K562 (cell line): Measurements from ENCODE around the gene ZDHHC8. TPM values are rescaled to one million over a fixed set of nuclear protein-coding genes. Genes with fewer than 3 reads are reported as not detected.

Experiments
- BCL6 ChIP-seq: fragments of 250-450 bp; sonication (Bioruptor Pico); IDR thresholded peaks from 2 replicates; pipeline ENCODE4 v1.4.0; 2020
- CBX3 ChIP-seq, 2 experiments: IDR thresholded peaks; 1 replicate in 1 of 2; 2 replicates in 1 of 2; pipeline ENCODE4 v1.6.1; 2012; ENCODE audit warnings: inconsistent platforms in 2 of 2, low read length in 2 of 2, borderline replicate concordance in 1 of 2, control low read depth in 1 of 2
- ETV6 ChIP-seq, 3 experiments: fragments of 150-350 bp in 1 of 3; sonication (generic) in 1 of 3; formaldehyde crosslinking in 1 of 3; IDR thresholded peaks; 2 replicates each; pipeline versions ENCODE4 v1.6.1 to v1.8.0; 2014 to 2022; ENCODE audit warnings: borderline replicate concordance in 2 of 3, low read depth in 2 of 3, antibody characterized with exemption in 1 of 3, low read length in 1 of 3, mild to moderate bottlenecking in 1 of 3, missing genetic modification reagents in 1 of 3
- HDAC6 ChIP-seq: IDR thresholded peaks from 2 replicates; pipeline ENCODE4 v1.6.1; 2012; ENCODE audit warnings: low read depth, mild to moderate bottlenecking, control low read depth, inconsistent platforms, low read length, moderate library complexity
- L3MBTL2 ChIP-seq: fragments of 450-650 bp; IDR thresholded peaks from 2 replicates; pipeline ENCODE4 v1.6.1; 2016; ENCODE audit warnings: mild to moderate bottlenecking, moderate library complexity
- MTA3 ChIP-seq: fragments of 450-650 bp; formaldehyde crosslinking; IDR thresholded peaks from 2 replicates; pipeline ENCODE4 v1.6.1; 2017; ENCODE audit warnings: mild to moderate bottlenecking, borderline replicate concordance
- NONO ChIP-seq, 2 experiments: fragments of 200-400 bp in 1 of 2; fragments of 450-650 bp in 1 of 2; formaldehyde crosslinking in 1 of 2; IDR thresholded peaks; 2 replicates each; pipeline ENCODE4 v1.6.1; 2017; ENCODE audit warnings: low read depth in 2 of 2, mild to moderate bottlenecking in 2 of 2, moderate library complexity in 2 of 2, low read length in 1 of 2
- POLR2B ChIP-seq: fragments of 450-650 bp; IDR thresholded peaks from 2 replicates; pipeline ENCODE4 v1.6.1; 2018; ENCODE audit warnings: low read depth; ENCODE audit not compliant: partially characterized antibody
- RB1 ChIP-seq: fragments of 450-650 bp; IDR thresholded peaks from 2 replicates; pipeline ENCODE4 v1.6.1; 2017; ENCODE audit warnings: low read depth, mild to moderate bottlenecking
- SPI1 ChIP-seq: IDR thresholded peaks from 2 replicates; pipeline ENCODE4 v1.6.1; 2011; ENCODE audit warnings: low read depth, low read length, control low read depth, borderline replicate concordance
- SRSF9 ChIP-seq: fragments of 200-400 bp; formaldehyde crosslinking; IDR thresholded peaks from 2 replicates; pipeline ENCODE4 v1.6.1; 2017; ENCODE audit warnings: low read depth, low read length, borderline replicate concordance
- STAT5A ChIP-seq: IDR thresholded peaks from 2 replicates; pipeline ENCODE4 v1.6.1; 2012; ENCODE audit warnings: low read length, inconsistent platforms, borderline replicate concordance
- ZNF778 ChIP-seq: fragments of 450-650 bp; formaldehyde crosslinking; IDR thresholded peaks from 2 replicates; pipeline ENCODE4 v1.4.0; 2020; ENCODE audit warnings: mild to moderate bottlenecking, moderate library complexity
- ZNF79 ChIP-seq: fragments of 250-450 bp; sonication (Bioruptor Pico); IDR thresholded peaks from 2 replicates; pipeline ENCODE4 v1.4.0; 2020; ENCODE audit warnings: low read depth, mild to moderate bottlenecking, moderate library complexity
- polyA plus RNA-seq, 8 experiments: library from polyadenylated mRNA; depleted of rRNA in 4 of 8; stranded (reverse) in 5 of 8; unstranded in 3 of 8; fragments of >200 nt; fragmentation: Nextera tagmentation in 2 of 8; fragmentation: Illumina TruSeq in 1 of 8; extraction: Ambion mirVana in 2 of 8; extraction: Trizol in 1 of 8; gene quantifications; 2 replicates each; pipeline versions ENCODE4 v1.2.1 to v1.2.3, GENCODE V29; 2011 to 2014; ENCODE audit warnings: inconsistent platforms in 1 of 8, missing spikeins in 1 of 8
- total RNA-seq, 7 experiments: library from RNA; depleted of rRNA in 6 of 7; stranded (reverse); fragments of >200 nt in 6 of 7; fragmentation: Illumina TruSeq in 2 of 7; extraction: Trizol in 2 of 7; gene quantifications; 2 replicates each; pipeline versions ENCODE4 v1.2.1 to v1.2.3, GENCODE V29; 2011 to 2021; ENCODE audit warnings: low replicate concordance in 1 of 7
- TF ChIP-seq, protein P1 (sequence below): fragments of 250-450 bp; sonication (Bioruptor Pico); IDR thresholded peaks from 2 replicates; pipeline ENCODE4 v1.5.0; 2021
- TF ChIP-seq, protein P2 (sequence below): fragments of 450-650 bp; IDR thresholded peaks from 2 replicates; pipeline ENCODE4 v1.6.1; 2016; ENCODE audit warnings: low read depth, mild to moderate bottlenecking, moderate library complexity
- TF ChIP-seq, protein P3 (sequence below): sonication (generic); formaldehyde crosslinking; IDR thresholded peaks from 2 replicates; pipeline ENCODE4 v1.8.1; 2023; ENCODE audit warnings: missing genetic modification reagents, mild to moderate bottlenecking, borderline replicate concordance
- TF ChIP-seq, protein P4 (sequence below): sonication (generic); formaldehyde crosslinking; IDR thresholded peaks from 2 replicates; pipeline ENCODE4 v1.5.0; 2020; ENCODE audit warnings: missing genetic modification reagents

Gene ZDHHC8
- total and polyA plus RNA-seq, 9 of the 15 experiments (the other 6 are each of a cell fraction or from before 2014, with no cell fraction given), result 0.04 to 109 (median 16.4) TPM

DNA sequence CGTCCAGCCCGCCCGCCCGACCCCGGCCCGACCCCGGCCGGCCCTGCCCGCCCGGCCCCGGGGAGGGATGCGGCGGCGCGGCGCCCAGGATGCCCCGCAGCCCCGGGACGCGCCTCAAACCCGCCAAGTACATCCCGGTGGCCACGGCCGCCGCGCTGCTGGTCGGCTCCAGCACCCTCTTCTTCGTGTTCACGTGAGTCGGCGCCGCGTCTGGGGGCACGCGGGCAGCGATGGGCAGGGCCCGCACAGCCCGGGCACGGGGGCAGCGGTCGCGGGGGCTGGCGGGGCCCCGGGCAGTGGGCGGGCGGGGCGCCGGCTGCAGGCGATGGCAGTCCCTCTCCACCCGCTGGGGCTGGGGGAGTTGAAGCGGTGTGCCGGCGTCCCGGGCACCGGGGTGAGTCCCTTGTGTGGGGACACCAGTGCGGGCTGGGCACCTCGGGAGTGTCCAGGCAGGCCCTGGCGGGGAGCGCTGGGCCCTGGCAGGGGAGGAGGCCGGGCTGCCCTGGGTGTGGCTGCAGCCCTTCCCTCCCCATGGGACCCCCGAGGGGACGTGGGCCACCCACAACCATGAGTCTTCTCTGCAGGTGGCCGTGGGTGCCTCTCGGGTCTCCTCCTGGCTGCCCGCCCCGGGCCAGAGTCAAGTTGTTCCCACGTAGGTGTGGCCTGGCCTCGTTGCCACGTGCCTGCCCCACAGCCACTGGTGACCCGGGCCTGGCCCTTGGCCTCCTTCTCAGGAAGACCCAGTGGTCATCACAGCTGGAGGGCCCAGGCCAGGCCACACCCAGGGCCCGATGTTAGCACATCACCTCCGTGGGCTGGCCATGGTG, 468 bp downstream of the ZDHHC8 start (continued):
- TF ChIP-seq ZNF778 (CRISPR knock-in tag) (no peak), SPI1 (no peak), BCL6 (CRISPR knock-in tag) (no peak), STAT5A (no peak), L3MBTL2 (peak; percentile 97), NONO (IDR thresholded peaks at IDR 0.05; ENCODE audit: low read depth in 2 of 2, low read length in 1 of 2) (peak in 1 of 2 experiments; percentile 90; a peak in 2 of 4 replicates), HDAC6 (no peak), ZNF79 (CRISPR knock-in tag) (no peak), CBX3 (IDR thresholded peaks at IDR 0.05; ENCODE audit: borderline replicate concordance in 1 of 2, low read length in 2 of 2) (0 out of 3 replicates have a peak, but pooled peaks of 1 of the 2 experiments have one; percentile 13), ETV6 (IDR thresholded peaks at IDR 0.05; ENCODE audit: borderline replicate concordance in 1 of 2, low read depth in 2 of 2, low read length in 1 of 2) (no peak), ETV6 (CRISPR knock-in tag; IDR thresholded peaks at IDR 0.05; ENCODE audit: borderline replicate concordance) (no peak), RB1 (peak; percentile 53), MTA3 (peak; percentile 88), SRSF9 (no peak), POLR2B (no peak)
- TF ChIP-seq, protein P1, sequence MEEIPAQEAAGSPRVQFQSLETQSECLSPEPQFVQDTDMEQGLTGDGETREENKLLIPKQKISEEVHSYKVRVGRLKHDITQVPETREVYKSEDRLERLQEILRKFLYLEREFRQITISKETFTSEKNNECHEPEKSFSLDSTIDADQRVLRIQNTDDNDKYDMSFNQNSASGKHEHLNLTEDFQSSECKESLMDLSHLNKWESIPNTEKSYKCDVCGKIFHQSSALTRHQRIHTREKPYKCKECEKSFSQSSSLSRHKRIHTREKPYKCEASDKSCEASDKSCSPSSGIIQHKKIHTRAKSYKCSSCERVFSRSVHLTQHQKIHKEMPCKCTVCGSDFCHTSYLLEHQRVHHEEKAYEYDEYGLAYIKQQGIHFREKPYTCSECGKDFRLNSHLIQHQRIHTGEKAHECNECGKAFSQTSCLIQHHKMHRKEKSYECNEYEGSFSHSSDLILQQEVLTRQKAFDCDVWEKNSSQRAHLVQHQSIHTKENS, result no peak
- TF ChIP-seq, protein P2, sequence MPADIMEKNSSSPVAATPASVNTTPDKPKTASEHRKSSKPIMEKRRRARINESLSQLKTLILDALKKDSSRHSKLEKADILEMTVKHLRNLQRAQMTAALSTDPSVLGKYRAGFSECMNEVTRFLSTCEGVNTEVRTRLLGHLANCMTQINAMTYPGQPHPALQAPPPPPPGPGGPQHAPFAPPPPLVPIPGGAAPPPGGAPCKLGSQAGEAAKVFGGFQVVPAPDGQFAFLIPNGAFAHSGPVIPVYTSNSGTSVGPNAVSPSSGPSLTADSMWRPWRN, result no peak; the same call in 1 of the 2 replicates
- TF ChIP-seq, protein P3, sequence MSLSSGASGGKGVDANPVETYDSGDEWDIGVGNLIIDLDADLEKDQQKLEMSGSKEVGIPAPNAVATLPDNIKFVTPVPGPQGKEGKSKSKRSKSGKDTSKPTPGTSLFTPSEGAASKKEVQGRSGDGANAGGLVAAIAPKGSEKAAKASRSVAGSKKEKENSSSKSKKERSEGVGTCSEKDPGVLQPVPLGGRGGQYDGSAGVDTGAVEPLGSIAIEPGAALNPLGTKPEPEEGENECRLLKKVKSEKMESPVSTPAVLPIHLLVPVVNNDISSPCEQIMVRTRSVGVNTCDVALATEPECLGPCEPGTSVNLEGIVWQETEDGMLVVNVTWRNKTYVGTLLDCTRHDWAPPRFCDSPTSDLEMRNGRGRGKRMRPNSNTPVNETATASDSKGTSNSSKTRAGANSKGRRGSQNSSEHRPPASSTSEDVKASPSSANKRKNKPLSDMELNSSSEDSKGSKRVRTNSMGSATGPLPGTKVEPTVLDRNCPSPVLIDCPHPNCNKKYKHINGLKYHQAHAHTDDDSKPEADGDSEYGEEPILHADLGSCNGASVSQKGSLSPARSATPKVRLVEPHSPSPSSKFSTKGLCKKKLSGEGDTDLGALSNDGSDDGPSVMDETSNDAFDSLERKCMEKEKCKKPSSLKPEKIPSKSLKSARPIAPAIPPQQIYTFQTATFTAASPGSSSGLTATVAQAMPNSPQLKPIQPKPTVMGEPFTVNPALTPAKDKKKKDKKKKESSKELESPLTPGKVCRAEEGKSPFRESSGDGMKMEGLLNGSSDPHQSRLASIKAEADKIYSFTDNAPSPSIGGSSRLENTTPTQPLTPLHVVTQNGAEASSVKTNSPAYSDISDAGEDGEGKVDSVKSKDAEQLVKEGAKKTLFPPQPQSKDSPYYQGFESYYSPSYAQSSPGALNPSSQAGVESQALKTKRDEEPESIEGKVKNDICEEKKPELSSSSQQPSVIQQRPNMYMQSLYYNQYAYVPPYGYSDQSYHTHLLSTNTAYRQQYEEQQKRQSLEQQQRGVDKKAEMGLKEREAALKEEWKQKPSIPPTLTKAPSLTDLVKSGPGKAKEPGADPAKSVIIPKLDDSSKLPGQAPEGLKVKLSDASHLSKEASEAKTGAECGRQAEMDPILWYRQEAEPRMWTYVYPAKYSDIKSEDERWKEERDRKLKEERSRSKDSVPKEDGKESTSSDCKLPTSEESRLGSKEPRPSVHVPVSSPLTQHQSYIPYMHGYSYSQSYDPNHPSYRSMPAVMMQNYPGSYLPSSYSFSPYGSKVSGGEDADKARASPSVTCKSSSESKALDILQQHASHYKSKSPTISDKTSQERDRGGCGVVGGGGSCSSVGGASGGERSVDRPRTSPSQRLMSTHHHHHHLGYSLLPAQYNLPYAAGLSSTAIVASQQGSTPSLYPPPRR, result no peak
- TF ChIP-seq, protein P4, sequence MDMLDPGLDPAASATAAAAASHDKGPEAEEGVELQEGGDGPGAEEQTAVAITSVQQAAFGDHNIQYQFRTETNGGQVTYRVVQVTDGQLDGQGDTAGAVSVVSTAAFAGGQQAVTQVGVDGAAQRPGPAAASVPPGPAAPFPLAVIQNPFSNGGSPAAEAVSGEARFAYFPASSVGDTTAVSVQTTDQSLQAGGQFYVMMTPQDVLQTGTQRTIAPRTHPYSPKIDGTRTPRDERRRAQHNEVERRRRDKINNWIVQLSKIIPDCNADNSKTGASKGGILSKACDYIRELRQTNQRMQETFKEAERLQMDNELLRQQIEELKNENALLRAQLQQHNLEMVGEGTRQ (CRISPR knock-in tag), result peak; percentile 67
